SK-N-SH treated with all-trans-retinoic acid at 6 μM for 48 hours (cell line): Measurements from ENCODE around the gene PLCB2.

Experiments used
- ATAC-seq: fragments of 200-7000 bp; cut with Tn5 transposase; 3 replicates; pipeline ENCODE4 v1.9.1; 2020; ENCODE audit warnings: mild to moderate bottlenecking, moderate library complexity
- ARNTL ChIP-seq: fragments of 450-650 bp; formaldehyde crosslinking; IDR thresholded peaks from 2 replicates; pipeline ENCODE4 v1.5.0; 2020; ENCODE audit warnings: low read depth, mild to moderate bottlenecking, moderate library complexity, borderline replicate concordance
- BACH2 ChIP-seq: fragments of 250-450 bp; sonication (Bioruptor Pico); IDR thresholded peaks from 2 replicates; pipeline ENCODE4 v1.9.0; 2021; ENCODE audit warnings: mild to moderate bottlenecking, borderline replicate concordance
- CSDC2 ChIP-seq: fragments of 250-450 bp; sonication (Bioruptor Pico); IDR thresholded peaks from 2 replicates; pipeline ENCODE4 v1.5.0; 2020; ENCODE audit warnings: mild to moderate bottlenecking, moderate library complexity
- ESRRG ChIP-seq: fragments of 250-450 bp; sonication (Bioruptor Pico); IDR thresholded peaks from 2 replicates; pipeline ENCODE4 v1.6.1; 2021; ENCODE audit warnings: mild to moderate bottlenecking
- GLIS3 ChIP-seq: fragments of 250-450 bp; sonication (Bioruptor Pico); IDR thresholded peaks from 2 replicates; pipeline ENCODE4 v1.5.0; 2020; ENCODE audit warnings: mild to moderate bottlenecking, moderate library complexity
- OSR1 ChIP-seq: fragments of 250-450 bp; sonication (Bioruptor Pico); IDR thresholded peaks from 2 replicates; pipeline ENCODE4 v1.8.0; 2022; ENCODE audit warnings: moderate library complexity, mild to moderate bottlenecking, inconsistent platforms
- PATZ1 ChIP-seq: fragments of 250-450 bp; sonication (Bioruptor Pico); IDR thresholded peaks from 2 replicates; pipeline ENCODE4 v1.8.0; 2020; ENCODE audit warnings: mild to moderate bottlenecking, moderate library complexity, borderline replicate concordance
- RARB ChIP-seq: fragments of 250-450 bp; sonication (Bioruptor Pico); IDR thresholded peaks from 2 replicates; pipeline ENCODE4 v1.8.0; 2021; ENCODE audit warnings: mild to moderate bottlenecking, moderate library complexity
- SNAI2 ChIP-seq: fragments of 250-450 bp; sonication (Bioruptor Pico); IDR thresholded peaks from 2 replicates; pipeline ENCODE4 v1.5.0; 2020; ENCODE audit warnings: mild to moderate bottlenecking, moderate library complexity
- TCF4 ChIP-seq: fragments of 250-450 bp; sonication (Bioruptor Pico); IDR thresholded peaks from 2 replicates; pipeline ENCODE4 v1.8.0; 2021; ENCODE audit warnings: mild to moderate bottlenecking, moderate library complexity, borderline replicate concordance
- TOX ChIP-seq: fragments of 250-450 bp; sonication (Bioruptor Pico); IDR thresholded peaks from 2 replicates; pipeline ENCODE4 v1.8.0; 2021; ENCODE audit warnings: mild to moderate bottlenecking, moderate library complexity, borderline replicate concordance
- ZC3H10 ChIP-seq: fragments of 250-450 bp; sonication (Bioruptor Pico); IDR thresholded peaks from 2 replicates; pipeline ENCODE4 v1.5.1; 2021; ENCODE audit warnings: mild to moderate bottlenecking, moderate library complexity
- ZFP3 ChIP-seq: fragments of 250-450 bp; sonication (Bioruptor Pico); IDR thresholded peaks from 2 replicates; pipeline ENCODE4 v1.5.0; 2020; ENCODE audit warnings: mild to moderate bottlenecking, moderate library complexity
- ZFP30 ChIP-seq: fragments of 450-650 bp; formaldehyde crosslinking; IDR thresholded peaks from 2 replicates; pipeline ENCODE4 v1.5.0; 2022; ENCODE audit warnings: mild to moderate bottlenecking, moderate library complexity
- ZNF565 ChIP-seq: fragments of 450-650 bp; formaldehyde crosslinking; conservative IDR thresholded peaks from 2 replicates; pipeline ENCODE4 v1.5.0; 2020; ENCODE audit warnings: low read depth, mild to moderate bottlenecking, moderate library complexity
- ZNF70 ChIP-seq: fragments of 450-650 bp; formaldehyde crosslinking; IDR thresholded peaks from 2 replicates; pipeline ENCODE4 v1.5.0; 2020; ENCODE audit warnings: mild to moderate bottlenecking, moderate library complexity
- ZNF8 ChIP-seq: fragments of 450-650 bp; formaldehyde crosslinking; IDR thresholded peaks from 2 replicates; pipeline ENCODE4 v1.5.0; 2020; ENCODE audit warnings: mild to moderate bottlenecking, moderate library complexity
- TF ChIP-seq, protein P1 (sequence below): fragments of 250-450 bp; sonication (Bioruptor Pico); IDR thresholded peaks from 2 replicates; pipeline ENCODE4 v1.5.1; 2021; ENCODE audit warnings: mild to moderate bottlenecking, moderate library complexity
- TF ChIP-seq, protein P2 (sequence below): fragments of 250-450 bp; sonication (Bioruptor Pico); IDR thresholded peaks from 2 replicates; pipeline ENCODE4 v1.8.0; 2021; ENCODE audit warnings: low read depth, mild to moderate bottlenecking, moderate library complexity, borderline replicate concordance
- TF ChIP-seq, protein P3 (sequence below): fragments of 250-450 bp; sonication (Bioruptor Pico); IDR thresholded peaks from 2 replicates; pipeline ENCODE4 v1.5.1; 2020; ENCODE audit warnings: low read depth, mild to moderate bottlenecking, moderate library complexity
- TF ChIP-seq, protein P4 (sequence below): fragments of 250-450 bp; sonication (Bioruptor Pico); IDR thresholded peaks from 2 replicates; pipeline ENCODE4 v1.5.0; 2020; ENCODE audit warnings: mild to moderate bottlenecking, moderate library complexity

Gene PLCB2

GRCh38 chr15:40295877-40296560 lies 11.7 kb downstream of the PLCB2 start:
- no peak for ATAC-seq
- TF ChIP-seq TCF4 (CRISPR knock-in tag) (no peak), SNAI2 (CRISPR knock-in tag) (no peak), ARNTL (CRISPR knock-in tag) (no peak), CSDC2 (CRISPR knock-in tag) (no peak), ZNF8 (CRISPR knock-in tag) (no peak), ZNF565 (no peak), ESRRG (CRISPR knock-in tag) (no peak), PATZ1 (CRISPR knock-in tag) (no peak), RARB (no peak), ZFP30 (no peak), TOX (CRISPR knock-in tag) (no peak), ZC3H10 (no peak), ZNF70 (no peak), GLIS3 (CRISPR knock-in tag) (no peak), ZFP3 (CRISPR knock-in tag) (no peak)
- TF ChIP-seq, protein P1, sequence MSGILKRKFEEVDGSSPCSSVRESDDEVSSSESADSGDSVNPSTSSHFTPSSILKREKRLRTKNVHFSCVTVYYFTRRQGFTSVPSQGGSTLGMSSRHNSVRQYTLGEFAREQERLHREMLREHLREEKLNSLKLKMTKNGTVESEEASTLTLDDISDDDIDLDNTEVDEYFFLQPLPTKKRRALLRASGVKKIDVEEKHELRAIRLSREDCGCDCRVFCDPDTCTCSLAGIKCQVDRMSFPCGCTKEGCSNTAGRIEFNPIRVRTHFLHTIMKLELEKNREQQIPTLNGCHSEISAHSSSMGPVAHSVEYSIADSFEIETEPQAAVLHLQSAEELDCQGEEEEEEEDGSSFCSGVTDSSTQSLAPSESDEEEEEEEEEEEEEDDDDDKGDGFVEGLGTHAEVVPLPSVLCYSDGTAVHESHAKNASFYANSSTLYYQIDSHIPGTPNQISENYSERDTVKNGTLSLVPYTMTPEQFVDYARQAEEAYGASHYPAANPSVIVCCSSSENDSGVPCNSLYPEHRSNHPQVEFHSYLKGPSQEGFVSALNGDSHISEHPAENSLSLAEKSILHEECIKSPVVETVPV (CRISPR knock-in tag) = no peak
- TF ChIP-seq, protein P2, sequence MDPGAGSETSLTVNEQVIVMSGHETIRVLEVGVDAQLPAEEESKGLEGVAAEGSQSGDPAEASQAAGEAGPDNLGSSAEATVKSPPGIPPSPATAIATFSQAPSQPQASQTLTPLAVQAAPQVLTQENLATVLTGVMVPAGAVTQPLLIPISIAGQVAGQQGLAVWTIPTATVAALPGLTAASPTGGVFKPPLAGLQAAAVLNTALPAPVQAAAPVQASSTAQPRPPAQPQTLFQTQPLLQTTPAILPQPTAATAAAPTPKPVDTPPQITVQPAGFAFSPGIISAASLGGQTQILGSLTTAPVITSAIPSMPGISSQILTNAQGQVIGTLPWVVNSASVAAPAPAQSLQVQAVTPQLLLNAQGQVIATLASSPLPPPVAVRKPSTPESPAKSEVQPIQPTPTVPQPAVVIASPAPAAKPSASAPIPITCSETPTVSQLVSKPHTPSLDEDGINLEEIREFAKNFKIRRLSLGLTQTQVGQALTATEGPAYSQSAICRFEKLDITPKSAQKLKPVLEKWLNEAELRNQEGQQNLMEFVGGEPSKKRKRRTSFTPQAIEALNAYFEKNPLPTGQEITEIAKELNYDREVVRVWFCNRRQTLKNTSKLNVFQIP (CRISPR knock-in tag) = no peak
- TF ChIP-seq, protein P3, sequence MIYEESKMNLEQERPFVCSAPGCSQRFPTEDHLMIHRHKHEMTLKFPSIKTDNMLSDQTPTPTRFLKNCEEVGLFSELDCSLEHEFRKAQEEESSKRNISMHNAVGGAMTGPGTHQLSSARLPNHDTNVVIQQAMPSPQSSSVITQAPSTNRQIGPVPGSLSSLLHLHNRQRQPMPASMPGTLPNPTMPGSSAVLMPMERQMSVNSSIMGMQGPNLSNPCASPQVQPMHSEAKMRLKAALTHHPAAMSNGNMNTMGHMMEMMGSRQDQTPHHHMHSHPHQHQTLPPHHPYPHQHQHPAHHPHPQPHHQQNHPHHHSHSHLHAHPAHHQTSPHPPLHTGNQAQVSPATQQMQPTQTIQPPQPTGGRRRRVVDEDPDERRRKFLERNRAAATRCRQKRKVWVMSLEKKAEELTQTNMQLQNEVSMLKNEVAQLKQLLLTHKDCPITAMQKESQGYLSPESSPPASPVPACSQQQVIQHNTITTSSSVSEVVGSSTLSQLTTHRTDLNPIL (CRISPR knock-in tag) = no peak
- TF ChIP-seq, protein P4, sequence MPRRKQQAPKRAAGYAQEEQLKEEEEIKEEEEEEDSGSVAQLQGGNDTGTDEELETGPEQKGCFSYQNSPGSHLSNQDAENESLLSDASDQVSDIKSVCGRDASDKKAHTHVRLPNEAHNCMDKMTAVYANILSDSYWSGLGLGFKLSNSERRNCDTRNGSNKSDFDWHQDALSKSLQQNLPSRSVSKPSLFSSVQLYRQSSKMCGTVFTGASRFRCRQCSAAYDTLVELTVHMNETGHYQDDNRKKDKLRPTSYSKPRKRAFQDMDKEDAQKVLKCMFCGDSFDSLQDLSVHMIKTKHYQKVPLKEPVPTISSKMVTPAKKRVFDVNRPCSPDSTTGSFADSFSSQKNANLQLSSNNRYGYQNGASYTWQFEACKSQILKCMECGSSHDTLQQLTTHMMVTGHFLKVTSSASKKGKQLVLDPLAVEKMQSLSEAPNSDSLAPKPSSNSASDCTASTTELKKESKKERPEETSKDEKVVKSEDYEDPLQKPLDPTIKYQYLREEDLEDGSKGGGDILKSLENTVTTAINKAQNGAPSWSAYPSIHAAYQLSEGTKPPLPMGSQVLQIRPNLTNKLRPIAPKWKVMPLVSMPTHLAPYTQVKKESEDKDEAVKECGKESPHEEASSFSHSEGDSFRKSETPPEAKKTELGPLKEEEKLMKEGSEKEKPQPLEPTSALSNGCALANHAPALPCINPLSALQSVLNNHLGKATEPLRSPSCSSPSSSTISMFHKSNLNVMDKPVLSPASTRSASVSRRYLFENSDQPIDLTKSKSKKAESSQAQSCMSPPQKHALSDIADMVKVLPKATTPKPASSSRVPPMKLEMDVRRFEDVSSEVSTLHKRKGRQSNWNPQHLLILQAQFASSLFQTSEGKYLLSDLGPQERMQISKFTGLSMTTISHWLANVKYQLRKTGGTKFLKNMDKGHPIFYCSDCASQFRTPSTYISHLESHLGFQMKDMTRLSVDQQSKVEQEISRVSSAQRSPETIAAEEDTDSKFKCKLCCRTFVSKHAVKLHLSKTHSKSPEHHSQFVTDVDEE (CRISPR knock-in tag) = no peak

DNA sequence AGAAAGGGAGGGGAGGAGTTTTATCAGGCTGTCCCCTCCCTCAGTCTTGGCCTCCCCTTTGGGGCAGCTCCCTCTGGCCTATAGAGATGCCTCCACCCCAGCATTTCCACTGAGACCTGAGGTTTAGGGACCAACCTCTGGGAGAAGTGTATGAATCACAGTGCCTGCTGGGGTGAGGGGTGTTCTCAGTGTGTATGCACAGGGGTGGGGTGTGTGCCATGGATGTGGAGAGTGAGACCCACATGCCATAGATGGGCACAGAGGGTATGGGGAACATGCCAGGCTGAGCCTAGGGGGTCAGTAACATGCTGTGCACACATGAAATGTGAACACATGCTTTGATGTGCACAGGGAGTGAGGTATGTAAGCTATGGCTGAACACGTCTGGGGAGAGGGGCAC lies 12.4 kb downstream of the PLCB2 start:
- no peak for ATAC-seq
- TF ChIP-seq, protein P2 (CRISPR knock-in tag) = no peak
- no peak for TF ChIP-seq TCF4 (CRISPR knock-in tag)
- TF ChIP-seq SNAI2 (CRISPR knock-in tag) = no peak
- TF ChIP-seq RARB = no peak
- TF ChIP-seq PATZ1 (CRISPR knock-in tag) = no peak
- TF ChIP-seq BACH2 (CRISPR knock-in tag) = no peak
- no peak for TF ChIP-seq ESRRG (CRISPR knock-in tag)
- TF ChIP-seq OSR1 (CRISPR knock-in tag) = no peak
- TF ChIP-seq, protein P4 (CRISPR knock-in tag) = no peak
- no peak for TF ChIP-seq GLIS3 (CRISPR knock-in tag)
- TF ChIP-seq ZC3H10 = no peak
- no peak for TF ChIP-seq ZNF565
- TF ChIP-seq, protein P1 (CRISPR knock-in tag) = no peak
